HepG2 (cell line): ENCODE results near the gene ZNF22. TPM values are rescaled to one million over a fixed set of nuclear protein-coding genes. Genes with fewer than 3 reads are reported as not detected.

Experiments used
- FOXK1 ChIP-seq: sonication (generic); formaldehyde crosslinking; IDR thresholded peaks from 2 replicates; pipeline ENCODE4 v1.4.0; 2020; ENCODE audit warnings: low read depth, missing genetic modification reagents, borderline replicate concordance
- FOXK2 ChIP-seq: fragments of 450-650 bp; IDR thresholded peaks from 2 replicates; pipeline ENCODE4 v1.6.1; 2016
- GZF1 ChIP-seq: sonication (generic); formaldehyde crosslinking; IDR thresholded peaks from 2 replicates; pipeline ENCODE4 v1.5.1; 2020; ENCODE audit warnings: mild to moderate bottlenecking, missing genetic modification reagents
- HDAC1 ChIP-seq: sonication (generic); formaldehyde crosslinking; IDR thresholded peaks from 2 replicates; pipeline ENCODE4 v1.5.1; 2020; ENCODE audit warnings: mild to moderate bottlenecking, missing genetic modification reagents
- HHEX ChIP-seq: IDR thresholded peaks from 2 replicates; pipeline ENCODE4 v1.6.1; 2016; ENCODE audit warnings: control low read depth
- HNRNPH1 ChIP-seq: fragments of 200-400 bp; formaldehyde crosslinking; optimal IDR thresholded peaks from 2 replicates; pipeline ENCODE3; 2017; ENCODE audit warnings: mild to moderate bottlenecking, low read depth, low read length
- HOXD1 ChIP-seq: sonication (generic); formaldehyde crosslinking; IDR thresholded peaks from 2 replicates; pipeline ENCODE4 v1.5.0; 2020; ENCODE audit warnings: missing genetic modification reagents
- KMT2B ChIP-seq: IDR thresholded peaks from 2 replicates; pipeline ENCODE4 v1.6.1; 2016; ENCODE audit warnings: missing genetic modification reagents, missing compliant biosample characterization
- MIXL1 ChIP-seq: IDR thresholded peaks from 2 replicates; pipeline ENCODE4 v1.6.1; 2016
- MZF1 ChIP-seq: sonication (generic); formaldehyde crosslinking; IDR thresholded peaks from 2 replicates; pipeline ENCODE4 v1.8.1; 2023; ENCODE audit warnings: mild to moderate bottlenecking, missing genetic modification reagents, borderline replicate concordance
- NCOA2 ChIP-seq: sonication (generic); formaldehyde crosslinking; IDR thresholded peaks from 2 replicates; pipeline ENCODE4 v1.8.0; 2022; ENCODE audit warnings: inconsistent platforms
- NFE2L2 ChIP-seq: fragments of 150-350 bp; IDR thresholded peaks from 2 replicates; pipeline ENCODE4 v1.6.1; 2014; ENCODE audit warnings: low read length
- NFKB2 ChIP-seq: sonication (generic); formaldehyde crosslinking; IDR thresholded peaks from 2 replicates; pipeline ENCODE4 v1.4.0; 2020; ENCODE audit warnings: missing genetic modification reagents, borderline replicate concordance
- RAD51 ChIP-seq: fragments of 450-650 bp; IDR thresholded peaks from 2 replicates; pipeline ENCODE4 v1.6.1; 2016; ENCODE audit warnings: borderline replicate concordance
- SRSF9 ChIP-seq: fragments of 200-400 bp; formaldehyde crosslinking; IDR thresholded peaks from 2 replicates; pipeline ENCODE4 v1.6.1; 2018; ENCODE audit warnings: borderline replicate concordance, mild to moderate bottlenecking, low read depth, low read length; ENCODE audit not compliant: insufficient read depth, poor library complexity, severe bottlenecking
- TBL1XR1 ChIP-seq: fragments of 150-350 bp; IDR thresholded peaks from 2 replicates; pipeline ENCODE4 v1.6.1; 2014; ENCODE audit warnings: borderline replicate concordance, low read length; ENCODE audit not compliant: partially characterized antibody
- TBX2 ChIP-seq: sonication (generic); formaldehyde crosslinking; IDR thresholded peaks from 2 replicates; pipeline ENCODE4 v1.5.0; 2020; ENCODE audit warnings: missing genetic modification reagents, mild to moderate bottlenecking, borderline replicate concordance
- U2AF2 ChIP-seq: fragments of 200-400 bp; formaldehyde crosslinking; IDR thresholded peaks from 2 replicates; pipeline ENCODE4 v1.6.1; 2017; ENCODE audit warnings: low read depth, mild to moderate bottlenecking, low read length
- ZFP36L2 ChIP-seq: sonication (generic); formaldehyde crosslinking; IDR thresholded peaks from 2 replicates; pipeline ENCODE4 v1.4.0; 2020; ENCODE audit warnings: missing genetic modification reagents
- ZNF432 ChIP-seq: sonication (generic); formaldehyde crosslinking; IDR thresholded peaks from 2 replicates; pipeline ENCODE4 v1.5.0; 2020; ENCODE audit warnings: missing genetic modification reagents, mild to moderate bottlenecking, borderline replicate concordance
- ZNF737 ChIP-seq: sonication (generic); formaldehyde crosslinking; IDR thresholded peaks from 2 replicates; pipeline ENCODE4 v1.5.0; 2020; ENCODE audit warnings: missing genetic modification reagents, mild to moderate bottlenecking, borderline replicate concordance
- ZSCAN29 ChIP-seq: sonication (generic); formaldehyde crosslinking; conservative IDR thresholded peaks from 2 replicates; pipeline ENCODE4 v1.4.0; 2020; ENCODE audit warnings: mild to moderate bottlenecking, missing genetic modification reagents
- polyA plus RNA-seq, 8 experiments: library from polyadenylated mRNA; depleted of rRNA in 3 of 8; stranded (reverse) in 7 of 8; unstranded in 1 of 8; fragments of >200 nt; fragmentation: Illumina TruSeq in 4 of 8; extraction: Trizol in 4 of 8; gene quantifications; 2 replicates each; pipeline versions ENCODE4 v1.2.1 to v1.2.3, GENCODE V29; 2011 to 2016; ENCODE audit warnings: low read depth in 4 of 8, missing spikeins in 1 of 8, mixed read lengths in 1 of 8; ENCODE audit not compliant: insufficient read depth in 1 of 8
- total RNA-seq, 5 experiments: library from RNA; depleted of rRNA; stranded (reverse); fragments of >200 nt; fragmentation: Illumina TruSeq; extraction: Trizol; gene quantifications; 2 replicates each; pipeline ENCODE4 v1.2.3, GENCODE V29; 2016; ENCODE audit warnings: low read depth in 1 of 5
- TF ChIP-seq, protein P1 (sequence below): sonication (generic); formaldehyde crosslinking; IDR thresholded peaks from 2 replicates; pipeline ENCODE4 v1.4.0; 2020; ENCODE audit warnings: missing genetic modification reagents, borderline replicate concordance
- TF ChIP-seq, protein P2 (sequence below): sonication (generic); formaldehyde crosslinking; IDR thresholded peaks from 2 replicates; pipeline ENCODE4 v1.5.0; 2020; ENCODE audit warnings: missing genetic modification reagents
- TF ChIP-seq, protein P3 (sequence below): sonication (generic); formaldehyde crosslinking; IDR thresholded peaks from 2 replicates; pipeline ENCODE4 v1.8.1; 2023; ENCODE audit warnings: mild to moderate bottlenecking, inconsistent platforms, moderate library complexity, missing genetic modification reagents, borderline replicate concordance
- TF ChIP-seq, protein P4 (sequence below): sonication (generic); formaldehyde crosslinking; IDR thresholded peaks from 2 replicates; pipeline ENCODE4 v1.4.0; 2020; ENCODE audit warnings: missing genetic modification reagents

The ZNF22 gene
- total and polyA plus RNA-seq, 2 of the 13 experiments (the other 11 are each of a cell fraction or from before 2014, with no cell fraction given): 0.40 to 1.3 TPM

DNA sequence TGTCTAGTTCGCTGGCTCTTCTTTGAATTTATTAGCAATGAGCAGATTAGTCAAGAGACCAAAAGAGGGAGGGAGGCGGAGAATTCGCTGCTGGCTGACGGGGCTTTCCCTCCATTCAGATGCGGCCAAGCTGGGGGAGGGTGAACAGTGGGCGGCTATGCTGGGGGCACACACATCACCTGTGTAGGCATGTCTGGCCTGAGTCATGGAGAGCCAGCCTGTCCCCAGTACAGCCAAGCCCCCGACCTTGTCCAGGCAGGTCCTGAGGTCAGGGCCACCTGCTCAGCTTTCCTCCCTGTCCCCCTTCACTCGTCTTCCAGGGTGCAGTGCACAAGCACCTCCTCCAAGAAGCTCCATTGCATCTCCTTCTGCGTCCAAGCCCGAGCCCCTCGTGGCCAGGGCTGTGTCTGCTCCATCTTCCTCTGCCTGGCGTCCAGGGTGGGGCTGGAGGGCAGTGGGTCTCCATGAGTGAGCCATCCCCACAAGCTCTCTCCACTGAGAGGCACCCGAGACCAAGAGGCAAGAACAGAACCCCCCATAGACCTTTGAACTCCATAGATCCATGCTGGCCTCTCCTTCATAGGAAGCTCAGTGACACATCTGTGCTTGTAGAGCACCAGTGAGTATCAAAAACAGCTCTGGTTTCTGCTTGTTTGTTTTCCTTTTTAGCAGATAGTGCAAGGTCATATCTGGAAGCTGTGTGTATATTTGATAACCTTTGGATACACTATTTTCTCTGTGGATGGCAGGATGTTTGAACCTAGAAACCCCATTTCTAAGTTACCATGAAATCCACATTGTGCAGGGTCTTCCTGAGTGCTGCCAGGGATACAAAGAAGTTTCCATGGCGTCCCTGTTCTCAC is 20.2 kb upstream of the ZNF22 start (continued):
- TF ChIP-seq ZNF432 (CRISPR knock-in tag) (no peak), SRSF9 (no peak), HNRNPH1 (no peak), TBL1XR1 (peak; percentile 18), GZF1 (no peak), NCOA2 (CRISPR knock-in tag) (peak; percentile 97), NFKB2 (peak; percentile 27; the same call in 1 of the 2 replicates), RAD51 (no peak), MIXL1 (CRISPR knock-in tag) (peak; percentile 56; the same call in 1 of the 2 replicates), NFE2L2 (no peak; the same call in 1 of the 2 replicates), U2AF2 (no peak), HDAC1 (peak; percentile 65), MZF1 (no peak), FOXK2 (peak; percentile 64; the same call in 1 of the 2 replicates), FOXK1 (CRISPR knock-in tag) (peak; percentile 66; the same call in 1 of the 2 replicates), ZSCAN29 (CRISPR knock-in tag) (peak; percentile 37; the same call in 1 of the 2 replicates), TBX2 (CRISPR knock-in tag) (peak; percentile 93), KMT2B (CRISPR knock-in tag) (peak; percentile 20; the same call in 1 of the 2 replicates), ZNF737 (CRISPR knock-in tag) (0 out of 2 replicates have a peak, but pooled peaks have one; percentile 59), HOXD1 (peak; percentile 96), HHEX (CRISPR knock-in tag) (peak; percentile 66; the same call in 1 of the 2 replicates), ZFP36L2 (no peak)
- TF ChIP-seq, protein P1, sequence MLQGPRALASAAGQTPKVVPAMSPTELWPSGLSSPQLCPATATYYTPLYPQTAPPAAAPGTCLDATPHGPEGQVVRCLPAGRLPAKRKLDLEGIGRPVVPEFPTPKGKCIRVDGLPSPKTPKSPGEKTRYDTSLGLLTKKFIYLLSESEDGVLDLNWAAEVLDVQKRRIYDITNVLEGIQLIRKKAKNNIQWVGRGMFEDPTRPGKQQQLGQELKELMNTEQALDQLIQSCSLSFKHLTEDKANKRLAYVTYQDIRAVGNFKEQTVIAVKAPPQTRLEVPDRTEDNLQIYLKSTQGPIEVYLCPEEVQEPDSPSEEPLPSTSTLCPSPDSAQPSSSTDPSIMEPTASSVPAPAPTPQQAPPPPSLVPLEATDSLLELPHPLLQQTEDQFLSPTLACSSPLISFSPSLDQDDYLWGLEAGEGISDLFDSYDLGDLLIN (CRISPR knock-in tag): no peak
- TF ChIP-seq, protein P2, sequence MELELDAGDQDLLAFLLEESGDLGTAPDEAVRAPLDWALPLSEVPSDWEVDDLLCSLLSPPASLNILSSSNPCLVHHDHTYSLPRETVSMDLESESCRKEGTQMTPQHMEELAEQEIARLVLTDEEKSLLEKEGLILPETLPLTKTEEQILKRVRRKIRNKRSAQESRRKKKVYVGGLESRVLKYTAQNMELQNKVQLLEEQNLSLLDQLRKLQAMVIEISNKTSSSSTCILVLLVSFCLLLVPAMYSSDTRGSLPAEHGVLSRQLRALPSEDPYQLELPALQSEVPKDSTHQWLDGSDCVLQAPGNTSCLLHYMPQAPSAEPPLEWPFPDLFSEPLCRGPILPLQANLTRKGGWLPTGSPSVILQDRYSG: 0 out of 2 replicates have a peak, but pooled peaks have one; percentile 12
- TF ChIP-seq, protein P3, sequence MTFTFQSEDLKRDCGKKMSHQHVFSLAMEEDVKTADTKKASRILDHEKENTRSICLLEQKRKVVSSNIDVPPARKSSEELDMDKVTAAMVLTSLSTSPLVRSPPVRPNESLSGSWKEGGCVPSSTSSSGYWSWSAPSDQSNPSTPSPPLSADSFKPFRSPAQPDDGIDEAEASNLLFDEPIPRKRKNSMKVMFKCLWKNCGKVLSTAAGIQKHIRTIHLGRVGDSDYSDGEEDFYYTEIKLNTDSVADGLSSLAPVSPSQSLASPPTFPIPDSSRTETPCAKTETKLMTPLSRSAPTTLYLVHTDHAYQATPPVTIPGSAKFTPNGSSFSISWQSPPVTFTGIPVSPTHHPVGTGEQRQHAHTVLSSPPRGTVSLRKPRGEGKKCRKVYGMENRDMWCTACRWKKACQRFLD (CRISPR knock-in tag): no peak
- TF ChIP-seq, protein P4, sequence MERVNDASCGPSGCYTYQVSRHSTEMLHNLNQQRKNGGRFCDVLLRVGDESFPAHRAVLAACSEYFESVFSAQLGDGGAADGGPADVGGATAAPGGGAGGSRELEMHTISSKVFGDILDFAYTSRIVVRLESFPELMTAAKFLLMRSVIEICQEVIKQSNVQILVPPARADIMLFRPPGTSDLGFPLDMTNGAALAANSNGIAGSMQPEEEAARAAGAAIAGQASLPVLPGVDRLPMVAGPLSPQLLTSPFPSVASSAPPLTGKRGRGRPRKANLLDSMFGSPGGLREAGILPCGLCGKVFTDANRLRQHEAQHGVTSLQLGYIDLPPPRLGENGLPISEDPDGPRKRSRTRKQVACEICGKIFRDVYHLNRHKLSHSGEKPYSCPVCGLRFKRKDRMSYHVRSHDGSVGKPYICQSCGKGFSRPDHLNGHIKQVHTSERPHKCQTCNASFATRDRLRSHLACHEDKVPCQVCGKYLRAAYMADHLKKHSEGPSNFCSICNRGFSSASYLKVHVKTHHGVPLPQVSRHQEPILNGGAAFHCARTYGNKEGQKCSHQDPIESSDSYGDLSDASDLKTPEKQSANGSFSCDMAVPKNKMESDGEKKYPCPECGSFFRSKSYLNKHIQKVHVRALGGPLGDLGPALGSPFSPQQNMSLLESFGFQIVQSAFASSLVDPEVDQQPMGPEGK (CRISPR knock-in tag): peak; percentile 57
